ENCODE results near the gene RGS19.
"Not testable (repeated sequence)": the region's sequence is repeated elsewhere in the genome, so short reads cannot be mapped to it uniquely, and the experiment has no call there.

RGS19 gene

DNA sequence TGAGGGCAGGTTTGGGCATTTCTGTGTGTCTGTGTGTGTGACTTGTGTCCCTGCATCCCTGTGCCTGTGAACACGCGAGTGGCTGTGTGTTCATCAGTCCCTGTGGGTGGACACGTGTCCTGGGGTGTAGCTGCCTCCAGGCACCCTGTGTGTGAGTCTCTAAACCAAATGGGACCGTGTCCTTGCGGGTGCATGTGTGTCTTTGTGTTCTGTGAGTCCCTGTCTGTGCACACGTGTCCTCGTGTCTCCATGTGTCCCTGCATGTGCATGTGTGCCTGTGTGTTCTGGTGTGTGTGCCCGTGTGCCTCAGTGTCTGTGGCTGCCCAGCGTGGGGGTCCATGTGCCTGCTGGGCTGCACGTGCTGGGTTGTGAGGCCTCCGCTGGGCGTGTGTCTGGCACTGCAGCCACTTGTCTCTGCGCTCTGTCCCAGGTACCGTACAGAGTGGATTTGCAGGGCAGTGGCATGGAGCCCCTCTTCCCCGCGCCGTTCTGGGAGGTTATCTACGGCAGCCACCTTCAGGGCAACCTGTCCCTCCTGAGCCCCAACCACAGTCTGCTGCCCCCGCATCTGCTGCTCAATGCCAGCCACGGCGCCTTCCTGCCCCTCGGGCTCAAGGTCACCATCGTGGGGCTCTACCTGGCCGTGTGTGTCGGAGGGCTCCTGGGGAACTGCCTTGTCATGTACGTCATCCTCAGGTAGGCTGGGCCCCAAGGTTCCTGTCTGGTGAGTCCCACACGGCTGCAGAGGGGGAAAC is 13.1 kb upstream of the RGS19 start:
- Mint-ChIP-seq H3K4me3 (no peak overlapping the region), H3K9me3 (peaks cover 5 to 6% of the 10 kb centered on the region in 2 donors), H3K4me1 (peaks cover 0 to 16% of the 10 kb centered on the region in 2 donors), H3K36me3 (peaks cover 7 to 9% of the 10 kb centered on the region in 2 donors), H3K27ac (no peak overlapping the region), H3K27me3 (no peaks in the 10 kb centered on the region)
- ATAC-seq (replicated peaks) (peak in 1 of 2 donors; percentile 20), DNase-seq (no peak)

DNA sequence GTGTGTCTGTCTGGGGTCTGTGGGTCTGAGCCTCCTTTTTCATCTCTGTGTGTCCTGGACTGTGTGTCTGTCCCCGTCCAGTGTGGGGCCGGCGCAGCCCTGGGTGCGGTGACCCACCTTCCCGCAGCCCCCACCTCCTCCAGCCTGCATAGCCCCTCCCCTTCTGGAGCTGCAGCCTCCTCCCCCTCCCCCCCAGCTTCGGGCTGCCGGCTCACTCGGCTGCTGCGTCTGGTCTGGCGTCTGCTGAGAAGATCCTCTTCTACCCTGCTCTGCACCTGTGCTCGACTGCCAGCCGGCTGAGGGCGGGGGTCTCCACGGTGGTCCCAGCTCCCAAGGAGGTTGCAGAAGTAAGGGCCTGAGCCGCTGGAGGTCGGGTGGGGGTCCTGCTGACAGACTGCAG is 12.5 kb upstream of the RGS19 start:
- Mint-ChIP-seq H3K27ac (no peak overlapping the region), H3K9me3 (peaks cover 2 to 6% of the 10 kb centered on the region in 2 donors), H3K4me3 (no peak overlapping the region), H3K36me3 (peaks cover 4 to 6% of the 10 kb centered on the region in 2 donors), H3K4me1 (peaks cover 0 to 15% of the 10 kb centered on the region in 2 donors), H3K27me3 (no peaks in the 10 kb centered on the region)
- no peak for DNase-seq
- ATAC-seq (replicated peaks), result no peak

DNA sequence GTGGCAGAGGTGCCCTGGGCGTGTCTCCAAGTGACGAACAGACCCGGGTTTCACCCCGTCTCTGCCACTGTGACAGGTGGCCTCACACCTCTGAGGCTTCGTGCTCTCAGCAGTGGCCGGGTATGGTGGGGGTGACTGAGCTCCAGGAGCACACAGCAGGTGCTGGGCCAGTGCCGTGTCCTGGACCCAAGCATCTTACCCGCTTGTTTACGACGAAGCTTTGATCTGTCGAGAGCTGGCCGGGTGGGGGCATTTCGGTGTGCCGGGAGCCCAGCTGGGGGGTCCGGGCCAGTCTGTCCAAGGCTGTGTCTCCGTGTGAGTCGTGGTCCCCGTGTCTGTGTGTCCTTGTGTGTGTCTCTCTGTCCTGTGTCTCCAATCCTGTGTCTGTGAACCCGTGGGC is 12.0 kb upstream of the RGS19 start:
- no peak for ATAC-seq (replicated peaks)
- H3K9me3 Mint-ChIP-seq, result peaks cover 0 to 7% of the 10 kb centered on the region in 2 donors
- peaks cover 0 to 12% of the 10 kb centered on the region in 2 donors for H3K4me1 Mint-ChIP-seq
- no peak overlapping the region for H3K27ac Mint-ChIP-seq
- H3K4me3 Mint-ChIP-seq, result no peak overlapping the region
- H3K27me3 Mint-ChIP-seq, result no peaks in the 10 kb centered on the region
- peaks cover 2 to 3% of the 10 kb centered on the region in 2 donors for H3K36me3 Mint-ChIP-seq
- no peak for DNase-seq

DNA sequence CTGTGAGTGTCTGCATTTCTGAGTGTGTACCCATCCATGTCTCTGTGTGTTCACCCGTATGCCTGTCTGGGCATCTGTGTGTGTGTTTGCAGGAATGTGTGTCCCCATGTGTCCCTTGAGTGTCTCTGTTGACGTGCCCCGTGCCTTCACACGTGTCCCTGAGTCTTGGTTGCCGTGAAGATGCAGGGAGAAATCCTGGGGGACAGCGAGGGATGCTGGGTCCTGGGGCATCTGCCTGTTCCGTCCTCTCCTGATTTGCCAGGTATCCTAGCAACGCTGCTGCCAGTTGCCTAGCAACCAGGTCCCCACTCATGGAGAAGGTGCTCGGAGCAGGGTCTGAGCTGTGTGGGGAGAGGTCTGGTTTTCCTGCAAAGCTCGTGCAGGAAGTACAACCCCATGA is 10.8 kb upstream of the RGS19 start:
- no peak for DNase-seq
- ATAC-seq (replicated peaks), result no peak
- peaks cover 0 to 9% of the 10 kb centered on the region in 2 donors for H3K27me3 Mint-ChIP-seq
- H3K27ac Mint-ChIP-seq, result no peak overlapping the region
- peaks cover 0 to 7% of the 10 kb centered on the region in 2 donors for H3K9me3 Mint-ChIP-seq
- no peak overlapping the region for H3K4me3 Mint-ChIP-seq
- peaks cover 0 to 9% of the 10 kb centered on the region in 2 donors for H3K4me1 Mint-ChIP-seq
- H3K36me3 Mint-ChIP-seq, result peaks cover 2 to 3% of the 10 kb centered on the region in 2 donors

GRCh38 chr20:64088586-64088985 is 9.3 kb upstream of the RGS19 start:
- not testable (repeated sequence) for H3K4me3 Mint-ChIP-seq; DNase-seq; H3K27ac Mint-ChIP-seq; H3K9me3 Mint-ChIP-seq; ATAC-seq (replicated peaks); H3K36me3 Mint-ChIP-seq
- H3K4me1 Mint-ChIP-seq, result peaks cover 11 to 13% of the 10 kb centered on the region in 2 donors
- H3K27me3 Mint-ChIP-seq, result peaks cover 5 to 21% of the 10 kb centered on the region in 2 donors

DNA sequence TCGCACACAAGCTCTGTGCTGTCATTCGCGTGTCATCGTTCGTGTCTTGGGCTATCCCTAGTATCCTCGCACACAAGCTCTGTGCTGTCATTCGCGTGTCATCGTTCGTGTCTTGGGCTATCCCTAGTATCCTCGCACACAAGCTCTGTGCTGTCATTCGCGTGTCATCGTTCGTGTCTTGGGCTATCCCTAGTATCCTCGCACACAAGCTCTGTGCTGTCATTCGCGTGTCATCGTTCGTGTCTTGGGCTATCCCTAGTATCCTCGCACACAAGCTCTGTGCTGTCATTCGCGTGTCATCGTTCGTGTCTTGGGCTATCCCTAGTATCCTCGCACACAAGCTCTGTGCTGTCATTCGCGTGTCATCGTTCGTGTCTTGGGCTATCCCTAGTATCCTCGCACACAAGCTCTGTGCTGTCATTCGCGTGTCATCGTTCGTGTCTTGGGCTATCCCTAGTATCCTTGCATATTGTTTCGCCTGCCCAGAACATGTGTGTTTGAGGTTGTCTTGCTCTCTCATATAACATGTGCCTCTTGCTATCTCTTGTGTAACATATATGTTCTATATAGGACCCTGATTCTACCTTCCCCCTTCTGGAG is 8.0 kb upstream of the RGS19 start:
- H3K36me3 Mint-ChIP-seq; ATAC-seq (replicated peaks); H3K9me3 Mint-ChIP-seq; H3K27ac Mint-ChIP-seq; DNase-seq; H3K4me3 Mint-ChIP-seq: not testable (repeated sequence)
- peaks cover 21 to 22% of the 10 kb centered on the region in 2 donors for H3K4me1 Mint-ChIP-seq
- peaks cover 5 to 27% of the 10 kb centered on the region in 2 donors for H3K27me3 Mint-ChIP-seq

GRCh38 chr20:64086801-64087200 is 7.5 kb upstream of the RGS19 start:
- Mint-ChIP-seq H3K27me3 (peaks cover 5 to 27% of the 10 kb centered on the region in 2 donors), H3K27ac (no peak overlapping the region), H3K4me1 (peaks cover 24 to 27% of the 10 kb centered on the region in 2 donors), H3K9me3 (peaks cover 0 to 7% of the 10 kb centered on the region in 2 donors), H3K4me3 (no peak overlapping the region), H3K36me3 (peaks cover 2 to 3% of the 10 kb centered on the region in 2 donors)
- no peak for DNase-seq
- ATAC-seq (replicated peaks), result no peak

DNA sequence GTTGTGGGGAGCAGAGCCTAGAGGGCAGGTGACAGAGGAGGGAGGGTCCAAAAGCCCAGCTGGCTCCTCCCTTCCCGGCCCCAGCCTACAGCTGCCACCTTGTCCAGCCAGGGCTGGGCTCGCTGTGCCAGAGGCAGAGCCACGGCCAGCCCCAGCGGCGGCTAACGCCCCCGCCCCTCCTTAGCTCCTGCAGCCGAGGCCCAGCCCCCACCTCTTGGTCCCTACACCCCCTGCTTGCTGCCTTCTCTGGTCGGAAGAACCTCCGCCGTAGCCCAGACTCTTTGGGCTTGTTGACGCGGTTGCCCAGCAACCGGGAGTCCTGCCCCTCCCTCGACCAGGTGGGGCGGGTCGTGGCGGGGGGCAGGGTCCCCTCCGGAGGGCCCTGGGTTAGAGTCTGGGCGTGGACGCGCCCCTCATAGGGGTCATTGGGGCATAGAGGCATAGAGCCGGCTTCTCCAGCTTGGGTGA is 5.4 kb upstream of the RGS19 start:
- Mint-ChIP-seq H3K27me3 (peaks cover 5 to 27% of the 10 kb centered on the region in 2 donors), H3K27ac (peak overlapping the region; percentile 67)

GRCh38 chr20:64083804-64084684 is 4.7 kb upstream of the RGS19 start, which contains the start of gene LKAAEAR1:
Gene LKAAEAR1 (minus strand): TSS chr20:64084398. CDS start chr20:64084219, 179 bp downstream.
- Mint-ChIP-seq H3K4me1 (peaks cover 36 to 49% of the 10 kb centered on the region in 2 donors), H3K4me3 (peak within 1 kb of the TSS; percentile 87 to 90), H3K27me3 (peaks cover 5 to 27% of the 10 kb centered on the region in 2 donors), H3K27ac (peak within 1 kb of the TSS; percentile 82), H3K9me3 (peaks cover 0 to 7% of the 10 kb centered on the region in 2 donors), H3K36me3 (peaks cover 3% of the 10 kb centered on the region in 2 donors)
- ATAC-seq (replicated peaks) (no peak), DNase-seq (no peak)

More for the DNA sequence above, 5.4 kb upstream of the RGS19 start:
- Mint-ChIP-seq H3K4me3 (peak overlapping the region; percentile 87 to 90), H3K36me3 (peaks cover 2 to 3% of the 10 kb centered on the region in 2 donors), H3K9me3 (peaks cover 0 to 7% of the 10 kb centered on the region in 2 donors), H3K4me1 (peaks cover 36 to 46% of the 10 kb centered on the region in 2 donors)
- DNase-seq (no peak), ATAC-seq (replicated peaks) (no peak)

DNA sequence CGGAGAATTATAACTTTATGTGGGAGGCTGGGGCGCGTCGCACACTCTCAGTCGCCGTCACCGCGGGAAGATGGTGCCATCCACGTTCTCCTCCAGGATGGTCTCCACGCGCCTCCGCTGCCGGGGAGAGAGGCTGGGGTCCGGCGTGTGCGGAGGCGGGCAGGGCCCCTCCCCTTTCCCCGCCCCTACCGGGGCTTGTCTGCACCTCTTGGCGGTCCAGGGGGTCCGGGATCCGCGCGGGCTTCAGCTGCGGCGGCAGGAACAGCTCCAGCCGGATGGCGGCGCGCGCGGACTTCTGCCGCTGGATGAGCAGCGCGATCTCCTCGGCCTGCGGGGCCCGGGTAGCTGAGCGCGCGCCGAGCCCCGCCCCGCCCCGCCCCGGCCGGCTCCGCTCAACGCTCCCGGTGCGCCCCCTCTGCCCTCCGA is 4.1 kb upstream of the RGS19 start:
- DNase-seq (peak; percentile 59), ATAC-seq (replicated peaks) (peak; percentile 27 to 30)
- H3K36me3 Mint-ChIP-seq, result peaks cover 3 to 9% of the 10 kb centered on the region in 2 donors
- H3K27me3 Mint-ChIP-seq, result peaks cover 5 to 27% of the 10 kb centered on the region in 2 donors
- H3K4me1 Mint-ChIP-seq, result peaks cover 35 to 54% of the 10 kb centered on the region in 2 donors
- H3K4me3 Mint-ChIP-seq, result peak overlapping the region; percentile 79 to 84
- no peak overlapping the region for H3K27ac Mint-ChIP-seq
- H3K9me3 Mint-ChIP-seq, result peaks cover 0 to 7% of the 10 kb centered on the region in 2 donors

- peak overlapping the region; percentile 79 to 84 for H3K4me3 Mint-ChIP-seq
- peaks cover 5 to 9% of the 10 kb centered on the region in 2 donors for H3K36me3 Mint-ChIP-seq
- peaks cover 0 to 7% of the 10 kb centered on the region in 2 donors for H3K9me3 Mint-ChIP-seq
- H3K27me3 Mint-ChIP-seq, result peaks cover 5 to 27% of the 10 kb centered on the region in 2 donors
- H3K27ac Mint-ChIP-seq, result no peak overlapping the region
- ATAC-seq (replicated peaks) (no peak), DNase-seq (no peak)
- peaks cover 37 to 59% of the 10 kb centered on the region in 2 donors for H3K4me1 Mint-ChIP-seq
Measured at GRCh38 chr20:64082820-64083377, 3.6 kb upstream of the RGS19 start.

- H3K4me3 Mint-ChIP-seq, result peak overlapping the region; percentile 51 to 73
- H3K4me1 Mint-ChIP-seq, result peaks cover 41 to 65% of the 10 kb centered on the region in 2 donors
- no peak overlapping the region for H3K27ac Mint-ChIP-seq
- no peak for DNase-seq
- no peak for ATAC-seq (replicated peaks)
- peaks cover 8% of the 10 kb centered on the region in 2 donors for H3K36me3 Mint-ChIP-seq
- H3K27me3 Mint-ChIP-seq, result peaks cover 5 to 27% of the 10 kb centered on the region in 2 donors
- peaks cover 0 to 3% of the 10 kb centered on the region in 2 donors for H3K9me3 Mint-ChIP-seq
Measured at GRCh38 chr20:64082126-64082731, 2.9 kb upstream of the RGS19 start.

DNA sequence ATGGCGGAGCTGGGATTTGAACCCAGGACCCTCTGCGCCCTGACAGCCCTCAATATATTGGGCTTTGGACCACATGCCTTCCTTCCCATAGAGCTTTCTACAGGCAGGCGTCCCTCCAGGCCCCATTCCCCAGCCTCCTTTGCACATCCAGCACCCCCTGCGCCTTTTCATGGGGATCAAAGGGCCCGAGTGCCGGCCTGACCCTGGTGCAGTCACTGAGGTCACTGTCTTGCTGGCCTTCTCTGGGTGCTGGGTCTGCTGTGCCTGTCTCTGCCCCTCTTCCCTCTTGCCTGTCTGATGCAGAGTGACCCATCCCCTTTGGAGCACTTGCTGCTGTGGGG is 2.3 kb upstream of the RGS19 start:
- H3K27ac Mint-ChIP-seq, result peak overlapping the region; percentile 56
- peaks cover 0 to under 1% of the 10 kb centered on the region in 2 donors for H3K9me3 Mint-ChIP-seq
- H3K36me3 Mint-ChIP-seq, result peaks cover 9 to 11% of the 10 kb centered on the region in 2 donors
- H3K4me1 Mint-ChIP-seq, result peaks cover 44 to 72% of the 10 kb centered on the region in 2 donors
- DNase-seq, result no peak
- H3K4me3 Mint-ChIP-seq, result peak overlapping the region in 1 of 2 donors; percentile 29
- no peak for ATAC-seq (replicated peaks)
- peaks cover 5 to 27% of the 10 kb centered on the region in 2 donors for H3K27me3 Mint-ChIP-seq
